Activated CD4-positive, CD25-positive, alpha-beta regulatory T cell treated with anti-CD3 and anti-CD28 coated beads, Interleukin-2, amount 50 U/mL, for 16 hours (primary cell): ENCODE measurements around the gene LRIT1.

Experiments
- DNase-seq: peaks from one replicate; pipeline ENCODE4 v3.0.0-alpha.2; 2020; ENCODE audit warnings: low read depth, low spot score

The LRIT1 gene

DNA sequence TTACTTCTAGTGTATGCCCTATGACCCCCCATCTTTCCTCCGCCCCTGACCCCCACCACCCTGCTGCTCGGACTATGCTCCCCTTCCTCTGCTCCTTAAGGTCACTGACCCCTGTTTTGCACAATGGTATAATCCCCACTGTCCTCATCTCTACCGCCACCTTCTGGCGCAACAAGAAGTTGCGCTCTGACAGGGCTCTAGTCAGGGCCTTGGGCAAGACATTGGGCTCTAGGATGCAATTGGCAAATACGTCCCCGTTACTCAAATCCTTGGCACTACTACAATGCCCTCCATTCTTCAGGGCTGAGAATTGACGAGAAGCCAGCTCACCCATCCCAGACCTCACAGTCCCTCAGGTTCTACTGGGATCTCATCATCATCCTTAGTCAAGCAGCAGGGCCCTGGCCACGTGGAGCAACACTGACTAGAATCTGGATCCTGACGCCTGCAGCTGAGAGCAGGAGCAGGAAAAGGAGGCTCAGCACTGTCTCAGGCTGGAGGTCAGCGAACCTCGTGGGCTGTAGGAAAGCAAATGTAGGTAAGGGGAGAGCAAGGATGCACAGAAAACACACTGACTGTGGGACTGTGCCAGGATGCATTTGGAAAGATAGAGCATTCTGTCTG is 26.6 kb downstream of the LRIT1 start:
- DNase-seq: no peak

DNA sequence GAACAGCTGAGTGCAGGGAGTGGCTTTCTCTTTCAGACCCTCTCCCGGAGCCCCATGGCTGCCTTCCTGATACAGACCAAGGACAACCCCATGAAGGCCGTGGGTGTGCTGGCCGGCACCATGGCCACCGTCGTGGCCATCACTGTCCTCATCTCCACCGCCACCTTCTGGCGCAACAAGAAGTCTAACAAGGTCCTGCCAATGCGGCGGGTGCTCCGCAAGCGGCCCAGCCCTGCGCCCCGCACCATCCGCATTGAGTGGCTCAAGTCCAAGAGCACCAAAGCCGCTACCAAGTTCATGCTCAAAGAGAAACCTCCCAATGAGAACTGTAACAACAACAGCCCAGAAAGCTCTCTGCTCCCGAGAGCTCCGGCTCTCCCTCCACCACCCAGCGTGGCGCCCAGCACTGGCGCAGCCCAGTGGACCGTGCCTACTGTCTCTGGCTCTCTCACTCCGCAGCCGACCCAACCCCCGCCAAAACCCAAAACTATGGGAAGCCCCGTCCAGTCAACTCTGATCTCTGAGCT is 27.2 kb downstream of the LRIT1 start:
- no peak for DNase-seq

DNA sequence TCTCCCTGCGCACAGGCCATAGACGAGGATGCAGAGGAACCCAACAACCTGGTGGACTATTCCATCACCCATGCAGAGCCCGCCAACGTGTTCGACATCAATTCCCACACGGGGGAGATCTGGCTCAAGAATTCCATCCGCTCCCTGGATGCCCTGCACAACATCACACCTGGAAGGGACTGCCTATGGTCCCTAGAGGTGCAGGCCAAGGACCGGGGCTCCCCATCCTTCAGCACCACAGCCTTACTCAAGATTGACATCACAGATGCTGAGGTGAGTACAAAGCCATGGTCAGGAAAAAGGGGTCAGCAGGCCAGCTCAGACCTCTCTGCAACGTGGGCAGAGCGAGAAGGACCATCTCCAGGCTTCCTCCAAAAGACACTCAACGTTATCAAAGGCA is 28.3 kb downstream of the LRIT1 start:
- no peak for DNase-seq

DNA sequence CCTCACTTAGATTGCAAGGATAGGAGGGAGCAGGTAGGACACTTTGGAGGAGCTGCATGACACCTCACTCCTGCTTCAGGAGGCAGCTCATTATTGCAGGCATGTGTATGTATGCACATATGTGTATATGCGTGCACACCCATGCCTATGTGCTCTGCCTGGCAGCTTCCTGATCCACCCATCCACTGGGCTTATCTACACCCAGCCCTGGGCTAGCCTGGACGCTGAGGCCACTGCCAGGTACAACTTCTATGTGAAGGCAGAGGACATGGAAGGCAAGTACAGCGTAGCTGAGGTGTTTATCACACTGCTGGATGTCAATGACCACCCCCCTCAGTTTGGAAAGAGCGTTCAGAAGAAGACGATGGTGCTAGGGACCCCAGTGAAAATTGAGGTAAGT is 29.3 kb downstream of the LRIT1 start:
- DNase-seq: no peak

DNA sequence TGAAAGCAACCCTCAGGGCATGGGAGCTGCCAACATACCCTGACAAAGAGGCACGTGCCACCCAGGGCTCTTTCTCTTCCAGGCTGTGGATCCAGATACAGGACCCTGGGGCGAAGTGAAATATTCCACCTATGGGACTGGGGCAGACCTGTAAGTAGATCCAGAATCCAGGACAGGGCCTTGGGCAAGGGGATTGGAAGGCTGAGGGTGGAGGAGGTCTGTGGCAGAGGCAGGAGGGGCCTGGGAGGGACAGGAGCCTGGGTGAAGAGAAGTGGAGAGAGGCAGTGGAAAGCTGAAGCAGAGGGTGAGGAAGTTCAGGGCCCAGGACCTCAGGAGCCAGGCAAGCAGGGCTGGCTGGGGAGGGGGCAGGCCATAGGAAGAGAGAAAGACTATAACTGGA is 29.8 kb downstream of the LRIT1 start:
- DNase-seq: no peak

DNA sequence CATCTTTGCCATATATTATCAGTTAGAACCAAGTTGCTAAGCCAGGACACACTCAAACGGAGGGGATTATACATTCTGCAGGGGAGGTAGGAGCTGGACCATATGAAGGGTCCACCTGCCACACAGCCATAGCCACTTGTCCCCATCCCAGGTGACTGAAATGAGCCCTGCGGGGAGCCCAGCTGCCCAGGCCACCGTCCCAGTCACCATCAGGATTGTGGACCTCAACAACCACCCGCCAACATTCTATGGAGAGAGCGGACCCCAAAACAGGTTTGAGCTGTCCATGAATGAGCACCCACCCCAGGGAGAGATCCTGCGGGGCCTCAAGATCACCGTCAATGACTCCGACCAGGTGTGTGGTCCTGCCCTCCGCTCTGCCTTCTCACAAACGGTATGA is 33.3 kb downstream of the LRIT1 start:
- DNase-seq: no peak

DNA sequence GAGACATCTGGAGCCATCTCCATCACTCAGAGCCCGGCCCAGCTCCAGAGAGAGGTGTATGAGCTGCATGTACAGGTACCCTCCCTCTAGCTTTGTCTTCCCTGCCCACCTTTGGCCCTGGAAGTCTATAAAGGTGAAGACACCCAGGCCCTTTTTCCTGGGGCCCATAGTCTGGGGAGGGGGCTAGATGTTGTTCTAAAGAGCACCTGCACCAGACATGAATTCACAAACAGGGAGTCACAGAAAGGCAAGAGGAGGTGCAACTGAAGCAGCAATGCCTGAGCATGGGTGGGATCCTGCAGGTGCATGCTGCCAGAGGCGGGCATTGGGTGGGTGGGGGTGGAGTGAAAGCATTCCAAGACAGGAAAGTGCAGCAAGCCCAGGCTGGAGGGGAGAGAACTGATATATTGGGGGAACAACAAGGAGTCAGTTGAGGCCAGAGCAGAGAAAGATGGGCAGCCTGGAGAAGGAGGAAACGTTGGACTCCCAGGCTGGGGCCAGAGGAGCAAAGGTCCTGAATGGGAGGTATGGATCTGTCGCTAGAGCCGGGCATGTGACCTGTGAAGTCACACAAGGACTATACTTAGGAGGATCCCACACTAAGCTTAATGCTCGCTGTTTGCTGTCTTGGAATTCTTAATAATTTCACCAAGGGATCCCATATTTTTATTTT is 35.4 kb downstream of the LRIT1 start:
- DNase-seq: no peak

DNA sequence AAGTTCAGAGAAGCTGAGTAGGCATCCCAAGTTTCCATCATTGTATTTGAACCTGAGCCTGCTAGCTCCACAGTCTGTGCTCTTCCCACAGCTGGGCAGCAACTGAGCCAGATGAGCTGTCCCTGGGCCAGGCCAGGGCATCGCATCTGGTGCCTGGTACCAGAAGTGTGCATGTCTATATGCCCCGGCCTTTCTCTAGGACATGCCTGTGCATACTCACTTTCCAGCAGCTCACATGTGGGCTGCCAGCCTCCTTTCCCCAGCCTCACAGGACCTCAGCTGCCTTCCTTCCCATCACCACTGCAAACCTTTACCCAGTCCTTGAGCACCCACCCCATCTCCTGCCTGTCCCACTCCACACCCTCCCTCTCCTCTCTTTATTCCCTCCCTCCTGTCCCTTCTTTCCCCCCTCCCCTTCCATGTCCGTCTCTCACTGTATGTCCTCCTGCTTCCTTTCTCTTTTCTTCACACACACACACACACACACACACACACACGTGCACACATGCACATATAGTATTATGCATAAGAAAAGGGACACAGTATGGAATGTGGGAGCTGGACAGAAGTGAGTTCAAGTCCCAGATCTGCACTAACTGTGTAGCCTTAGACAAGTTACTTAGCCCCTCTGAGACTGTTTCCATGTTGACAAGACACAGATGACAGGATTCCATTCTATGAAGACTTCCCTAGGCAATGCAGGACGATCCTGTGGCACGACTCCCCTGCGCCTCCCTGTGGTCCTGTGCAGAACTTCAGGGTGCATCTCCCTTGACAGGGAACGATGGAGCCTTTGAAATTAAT is 36.1 kb downstream of the LRIT1 start:
- no peak for DNase-seq

DNA sequence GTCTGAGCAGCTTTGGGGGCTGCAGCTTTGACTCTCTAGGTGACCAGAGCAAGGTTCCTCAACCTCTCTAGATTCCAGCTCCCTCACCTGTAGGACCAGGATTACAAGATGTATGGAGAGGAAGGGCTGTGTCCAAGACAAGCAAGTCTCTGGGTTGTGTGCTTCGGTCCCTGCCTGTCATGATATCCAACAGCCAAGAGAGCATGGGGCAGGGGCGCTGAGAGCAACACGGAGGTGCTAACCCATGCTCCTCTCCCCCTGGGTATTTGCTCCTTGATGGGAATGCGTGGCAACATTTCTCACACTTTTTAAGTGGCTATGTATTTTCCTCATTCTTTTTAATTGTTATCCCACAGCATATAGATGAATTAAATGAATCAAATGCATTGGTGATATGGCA is 36.7 kb downstream of the LRIT1 start:
- DNase-seq: no peak

DNA sequence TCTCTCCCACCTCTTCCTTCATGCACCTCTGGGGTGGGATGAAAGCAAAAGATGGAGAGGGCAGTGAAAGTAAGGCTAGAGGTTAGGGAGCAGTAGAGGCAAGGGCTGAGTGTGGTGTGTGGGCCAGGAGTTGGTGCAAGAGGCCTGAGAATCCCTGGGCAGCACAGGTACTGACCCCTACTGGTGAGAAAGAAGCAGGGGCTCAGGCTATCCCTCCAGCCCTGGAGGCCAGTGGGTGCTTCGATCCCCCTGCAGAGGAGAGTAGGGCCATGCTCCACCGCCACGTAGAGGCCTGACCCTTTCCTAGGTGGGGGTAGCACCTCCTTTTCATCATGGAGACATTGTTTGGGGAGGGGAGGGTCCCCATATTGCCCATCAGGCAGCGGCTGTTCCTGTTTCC is 37.2 kb downstream of the LRIT1 start:
- no peak for DNase-seq

DNA sequence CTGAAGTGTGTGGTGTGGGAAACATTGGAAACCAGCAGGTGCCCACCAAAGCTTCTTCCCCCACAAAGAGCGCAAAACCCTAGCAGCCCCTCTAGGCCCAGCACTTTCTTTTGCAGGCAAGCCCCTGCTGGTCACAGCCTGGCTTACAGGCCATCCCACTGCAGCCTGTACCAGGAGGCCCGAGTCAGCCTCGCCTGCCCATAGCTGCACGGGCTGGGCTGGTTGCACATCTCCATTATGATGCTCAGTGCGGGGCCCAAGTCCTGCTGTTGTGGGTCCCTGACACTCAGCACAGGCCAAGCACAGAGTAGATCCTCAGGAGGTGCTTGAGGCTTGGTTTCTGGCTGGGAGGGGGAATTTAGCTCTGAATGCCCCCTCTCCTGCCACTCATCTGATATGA is 39.0 kb downstream of the LRIT1 start:
- DNase-seq: no peak

DNA sequence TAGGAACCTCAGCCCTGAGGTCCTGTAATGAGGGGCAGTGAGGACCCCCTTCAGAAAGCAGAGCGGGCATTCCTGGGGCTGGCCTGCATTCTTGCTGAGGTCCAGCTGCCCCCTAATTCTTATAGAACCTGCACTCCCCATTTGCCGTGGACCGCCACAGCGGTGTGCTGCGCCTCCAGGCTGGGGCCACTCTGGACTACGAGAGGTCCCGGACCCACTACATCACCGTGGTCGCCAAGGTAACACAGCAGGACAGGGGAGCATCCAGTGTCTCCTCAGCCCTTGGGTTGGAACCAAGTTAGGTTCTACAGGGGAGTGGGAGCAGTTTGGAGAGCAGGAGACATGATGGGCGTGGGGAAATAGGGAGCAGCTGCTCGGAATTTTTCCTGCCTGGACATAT is 39.7 kb downstream of the LRIT1 start:
- no peak for DNase-seq

DNA sequence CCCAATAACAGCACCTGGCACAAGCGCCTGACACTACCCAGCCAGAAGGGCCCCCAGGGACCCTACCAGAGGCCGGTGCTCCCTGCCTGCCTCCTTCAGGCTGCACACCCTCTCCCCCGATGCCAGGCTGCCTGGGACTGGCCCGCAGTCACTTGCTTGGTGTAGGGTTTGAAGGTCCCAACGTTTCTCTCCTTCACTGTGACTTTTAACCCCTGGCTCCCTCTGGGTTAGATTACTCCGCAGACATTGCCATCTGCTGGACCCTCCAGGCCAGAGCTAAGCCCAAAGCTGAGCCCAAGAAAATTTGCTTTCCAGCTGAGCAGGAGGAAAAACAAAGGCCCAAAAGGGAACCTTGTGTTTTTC is 40.1 kb downstream of the LRIT1 start:
- no peak for DNase-seq

DNA sequence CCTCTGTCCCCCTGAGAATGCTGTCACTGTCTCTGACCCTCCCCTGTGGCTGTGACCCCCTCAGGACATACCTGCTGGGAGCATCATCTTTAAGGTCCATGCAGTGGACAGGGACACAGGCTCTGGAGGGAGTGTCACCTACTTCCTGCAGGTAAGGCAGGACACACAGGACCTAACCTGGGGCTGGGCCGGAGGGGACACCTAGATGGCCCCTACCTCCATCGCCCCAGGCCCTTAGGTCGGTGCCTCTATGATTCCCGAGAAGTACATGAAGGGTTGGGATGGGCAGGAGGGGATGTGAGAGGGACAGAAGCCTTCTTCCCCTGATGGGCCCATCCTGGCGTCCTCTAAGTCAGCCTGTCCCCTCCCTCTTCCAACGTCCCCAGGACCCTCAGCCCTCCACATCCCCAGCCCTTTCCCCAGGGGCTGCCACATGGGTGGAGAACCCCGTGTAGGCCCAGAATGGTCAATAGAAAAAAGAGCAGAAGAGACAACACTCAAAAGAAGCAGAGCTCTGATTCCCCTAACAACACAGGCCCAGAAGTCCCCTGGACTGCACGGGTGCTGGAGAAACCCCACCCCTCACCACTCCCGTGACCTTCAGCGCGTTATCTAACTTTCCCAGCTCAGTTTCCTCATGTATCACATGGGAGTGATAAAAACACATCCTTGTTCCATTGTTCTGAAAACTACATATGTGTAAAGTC is 40.7 kb downstream of the LRIT1 start:
- no peak for DNase-seq

DNA sequence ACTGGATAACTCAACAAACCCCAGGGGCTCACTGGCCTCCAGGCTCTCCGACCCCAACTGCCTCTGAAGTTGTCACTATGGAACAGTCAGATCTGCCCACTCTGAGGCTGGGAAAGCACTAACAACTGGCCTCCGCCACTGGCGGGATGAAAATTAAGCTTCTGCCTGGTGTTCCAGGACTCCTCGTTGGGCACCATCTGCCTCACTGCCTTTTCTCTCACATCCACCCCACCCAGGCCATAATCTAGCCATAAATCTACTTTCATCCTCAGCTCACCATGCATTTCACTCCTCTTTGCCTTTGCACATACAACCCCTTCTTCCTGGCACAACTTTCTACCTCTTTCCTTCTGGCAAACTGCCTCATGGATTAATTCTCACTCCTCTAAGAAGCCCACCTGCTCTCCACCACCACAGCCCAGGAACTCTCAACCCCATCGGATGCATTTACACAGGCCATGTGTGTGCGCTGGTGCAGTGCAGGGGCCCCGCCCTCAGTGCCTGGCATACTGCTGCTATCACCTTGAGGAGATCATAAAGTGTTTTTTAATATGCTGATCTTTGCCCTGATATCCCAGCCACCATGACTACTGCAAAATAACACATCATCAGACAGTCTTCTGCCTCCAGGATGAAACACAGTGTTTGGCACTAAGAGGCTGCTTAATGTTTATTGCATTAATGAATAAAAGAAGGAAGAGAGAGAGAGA is 43.0 kb downstream of the LRIT1 start:
- DNase-seq: no peak

DNA sequence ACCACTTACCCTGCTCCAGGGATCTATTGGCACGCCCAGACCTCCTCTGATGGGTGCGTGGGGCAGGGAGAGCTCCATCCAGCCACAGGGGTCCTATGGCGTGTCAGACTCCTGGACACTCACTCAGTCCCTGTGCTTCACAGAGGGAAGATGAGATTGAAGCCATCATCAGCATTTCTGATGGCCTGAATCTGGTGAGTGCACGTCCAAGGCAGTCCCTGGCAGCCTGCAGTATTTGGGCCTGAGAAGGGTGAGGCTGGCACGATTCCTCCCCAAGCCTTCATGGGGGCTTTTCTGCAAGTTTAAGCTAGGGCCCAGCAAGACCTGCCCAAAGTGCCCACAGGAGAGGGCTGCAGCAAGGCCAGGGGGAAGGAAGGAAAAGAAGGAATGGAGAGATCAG is 43.7 kb downstream of the LRIT1 start:
- no peak for DNase-seq

DNA sequence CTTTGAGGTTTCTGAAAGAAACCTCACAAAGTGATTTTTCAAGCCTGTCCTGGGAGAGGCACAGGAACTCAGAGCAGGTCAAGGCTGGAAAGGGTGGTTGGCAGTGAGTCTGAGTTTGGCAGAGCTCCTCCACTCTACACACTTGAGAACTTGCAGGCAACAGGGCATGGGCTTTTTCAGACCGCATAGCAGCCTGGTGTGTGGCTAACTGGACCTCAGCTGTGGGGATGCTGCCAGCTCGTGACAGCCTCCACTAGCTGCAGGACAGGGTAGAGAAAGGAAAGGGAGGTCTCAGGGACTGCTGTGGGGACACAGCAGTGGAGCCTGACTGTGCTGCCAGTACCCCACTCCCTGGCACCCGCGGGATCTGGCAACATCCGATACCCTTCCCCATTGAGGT is 44.4 kb downstream of the LRIT1 start:
- DNase-seq: no peak

DNA sequence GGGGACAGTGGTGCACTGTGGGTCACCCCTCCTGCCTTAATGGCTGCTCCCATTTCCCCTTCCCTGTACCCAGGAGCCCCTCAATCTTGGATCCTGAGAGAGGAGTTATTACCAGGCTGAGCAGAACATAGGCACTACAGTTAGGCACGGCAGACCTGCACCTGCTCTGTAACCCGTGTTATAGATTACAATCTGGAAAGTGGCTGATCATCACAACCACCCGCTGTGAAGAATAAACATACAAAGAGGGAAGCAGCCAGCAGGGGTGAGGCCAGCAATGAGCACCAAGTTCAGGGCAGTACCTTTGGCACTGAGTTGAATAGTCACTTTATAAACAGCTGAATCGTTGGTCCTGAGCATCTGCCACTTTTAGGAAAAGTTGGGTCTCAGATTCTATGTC is 45.3 kb downstream of the LRIT1 start:
- no peak for DNase-seq

DNA sequence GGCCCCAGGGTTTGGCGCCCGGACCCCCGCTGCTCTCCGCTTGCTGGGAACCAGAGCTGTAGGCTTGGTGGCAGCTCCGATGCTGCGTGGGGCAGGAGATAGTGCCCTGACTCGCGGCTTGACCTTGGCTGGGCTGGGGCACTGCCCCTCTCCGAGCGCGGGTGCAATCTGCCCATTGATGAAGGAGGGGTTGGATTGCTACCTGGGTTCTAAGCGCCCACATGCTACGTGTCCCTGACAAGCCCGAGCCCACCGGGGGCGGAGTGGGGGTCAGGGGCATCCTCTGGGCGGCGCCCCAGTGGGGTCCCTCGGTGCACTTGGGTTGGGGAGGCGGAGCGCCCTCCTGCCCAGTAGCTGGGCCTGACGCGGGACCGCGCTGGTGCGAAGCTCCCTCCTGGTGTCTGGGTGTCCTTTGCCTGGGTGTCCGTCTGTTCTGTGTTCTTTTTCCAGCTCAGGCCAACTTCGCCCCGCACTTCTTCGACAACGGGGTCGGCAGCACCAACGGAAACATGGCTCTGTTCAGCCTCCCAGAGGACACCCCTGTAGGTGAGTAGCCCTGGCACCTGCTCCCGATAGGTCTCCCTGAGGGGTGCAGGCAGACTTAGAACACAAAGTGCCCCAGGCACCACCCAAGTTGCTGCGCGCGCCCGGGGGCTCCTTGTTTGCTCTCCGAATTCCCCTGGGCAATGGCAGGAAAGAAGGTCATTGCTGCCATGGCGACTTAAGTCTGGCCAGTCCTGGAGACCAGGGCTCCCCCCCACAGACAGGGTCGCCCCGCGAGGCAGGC is 46.1 kb downstream of the LRIT1 start:
- no peak for DNase-seq

DNA sequence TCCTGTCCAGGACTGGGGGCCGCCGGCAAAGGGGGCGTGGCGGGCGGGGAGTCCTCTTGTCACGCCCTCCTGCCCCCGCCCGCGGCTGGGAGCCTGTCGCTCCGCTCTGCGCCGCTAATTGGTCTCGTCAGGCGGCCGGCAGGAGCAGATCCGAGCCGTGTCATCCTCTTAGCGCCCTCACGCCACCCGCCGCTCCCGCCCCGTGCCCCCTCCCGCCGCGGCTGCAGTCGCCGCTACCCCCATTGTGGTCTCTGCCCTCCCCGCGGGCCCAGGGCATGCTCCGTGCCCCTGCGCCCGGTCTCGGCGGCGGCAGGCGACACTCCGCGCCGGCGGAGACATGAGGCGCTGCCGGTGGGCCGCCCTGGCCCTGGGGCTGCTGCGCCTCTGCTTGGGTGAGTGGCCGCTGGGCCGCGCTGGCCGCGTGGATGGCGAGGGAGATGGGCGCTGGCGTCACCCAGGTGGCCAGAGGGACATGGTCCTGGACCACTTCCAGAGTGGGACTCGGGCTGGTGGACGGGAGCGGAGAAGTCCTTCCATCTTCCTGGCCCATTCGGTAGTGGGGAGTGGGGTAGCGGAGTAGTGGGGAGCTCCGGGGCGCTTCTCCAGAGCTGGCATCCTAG is 46.8 kb downstream of the LRIT1 start, which contains the start of gene CDHR1:
CDHR1 (plus strand) TSS at position 114 of the 620 bp plus-strand sequence; CDS start at position 338, 224 bp downstream.
- no peak for DNase-seq
